HG03060 (cell line): ENCODE results near the gene GNPTG.

ENCODE experiments used
- ATAC-seq: cut with Tn5 transposase; IDR thresholded peaks from one replicate; pipeline ENCODE4 v1.9.1; 2021; ENCODE audit warnings: low read depth, moderate number of reproducible peaks; ENCODE audit not compliant: unreplicated experiment

GNPTG gene

DNA sequence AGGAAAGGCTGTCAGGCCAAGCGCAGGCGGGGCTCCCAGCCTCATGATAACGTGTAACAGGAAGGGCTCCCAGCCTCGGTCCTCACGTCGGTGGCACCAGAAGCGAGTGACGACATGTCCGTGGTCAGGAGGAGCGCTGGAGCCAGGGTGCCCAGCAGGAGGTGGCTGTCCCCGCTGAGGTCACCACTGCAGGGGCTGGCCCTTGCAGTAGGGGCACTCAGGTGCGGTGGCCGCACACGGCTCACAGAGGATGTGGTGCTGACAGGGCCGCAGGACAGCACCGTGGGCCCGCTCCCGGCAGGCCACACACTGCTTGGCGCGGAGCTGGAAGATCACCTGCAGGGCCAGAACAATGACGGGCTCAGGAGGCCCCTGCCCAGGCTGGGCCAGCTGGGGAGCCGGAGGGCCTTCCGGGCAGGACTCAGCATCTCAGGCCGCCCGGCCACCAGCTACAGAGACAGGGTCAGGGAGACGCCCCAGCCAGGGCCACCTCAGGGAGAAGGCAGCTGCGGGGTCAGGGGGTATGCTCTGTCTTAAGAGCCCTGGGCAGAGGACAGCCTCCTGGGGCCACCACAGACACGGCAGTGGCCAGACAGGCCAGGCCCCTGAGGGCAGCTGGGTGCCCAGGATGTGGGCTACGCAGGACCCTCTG, 14.5 kb downstream of the GNPTG start:
- ATAC-seq, result no peak

GRCh38 chr16:1366712-1367299, 15.1 kb downstream of the GNPTG start:
- no peak for ATAC-seq

- no peak for ATAC-seq
These were observed 15.9 kb downstream of the GNPTG start for GRCh38 chr16:1367486-1368174.

- ATAC-seq, result no peak
These were observed 19.6 kb downstream of the GNPTG start for GRCh38 chr16:1371054-1371978.

GRCh38 chr16:1372292-1372950, 20.7 kb downstream of the GNPTG start:
- no peak for ATAC-seq

DNA sequence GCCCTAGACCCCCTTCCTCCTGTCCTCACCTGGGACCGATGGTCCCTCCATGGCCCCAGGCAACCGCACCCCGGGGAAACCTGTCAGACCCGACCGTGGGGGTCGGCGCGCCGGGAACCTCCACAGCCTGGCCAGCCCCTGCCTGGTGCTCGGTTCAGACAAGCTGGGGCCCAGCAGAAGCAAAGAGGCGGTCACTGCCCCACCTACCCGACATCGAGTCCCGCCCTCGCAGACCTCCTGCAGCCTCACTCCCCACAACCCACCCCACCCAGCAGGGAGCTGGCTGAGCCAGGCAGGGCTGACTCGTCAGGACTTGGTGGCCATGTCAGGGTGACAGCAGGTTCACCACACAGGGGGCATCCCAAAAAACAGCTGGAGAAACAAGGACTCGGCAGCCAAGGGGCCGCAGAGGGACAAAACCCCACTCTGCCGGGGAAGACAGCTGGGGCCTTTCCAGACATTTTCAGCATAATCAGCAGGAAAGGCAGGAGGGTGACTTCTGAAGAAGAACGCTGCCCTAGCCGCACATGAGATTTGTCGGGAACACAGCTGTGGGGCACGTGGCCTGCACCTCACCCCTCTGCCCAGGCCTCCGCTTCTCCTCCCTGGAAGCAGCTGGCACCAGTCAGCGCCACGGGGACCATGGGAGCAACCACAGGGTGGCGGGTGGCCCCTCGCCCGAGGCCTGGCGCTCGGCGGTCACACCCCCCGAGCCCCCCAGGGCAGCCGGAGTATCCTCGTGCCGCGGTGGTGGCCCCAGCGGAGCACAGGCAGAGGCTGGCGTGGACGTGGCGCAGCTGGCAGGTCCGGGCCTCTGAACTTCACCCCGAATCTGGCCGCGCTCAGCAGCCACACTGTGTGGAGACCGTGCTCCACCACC, 22.9 kb downstream of the GNPTG start:
- no peak for ATAC-seq

GRCh38 chr16:1375298-1375640, 23.5 kb downstream of the GNPTG start:
- ATAC-seq, result no peak

GRCh38 chr16:1375741-1376410, 24.1 kb downstream of the GNPTG start:
- no peak for ATAC-seq

DNA sequence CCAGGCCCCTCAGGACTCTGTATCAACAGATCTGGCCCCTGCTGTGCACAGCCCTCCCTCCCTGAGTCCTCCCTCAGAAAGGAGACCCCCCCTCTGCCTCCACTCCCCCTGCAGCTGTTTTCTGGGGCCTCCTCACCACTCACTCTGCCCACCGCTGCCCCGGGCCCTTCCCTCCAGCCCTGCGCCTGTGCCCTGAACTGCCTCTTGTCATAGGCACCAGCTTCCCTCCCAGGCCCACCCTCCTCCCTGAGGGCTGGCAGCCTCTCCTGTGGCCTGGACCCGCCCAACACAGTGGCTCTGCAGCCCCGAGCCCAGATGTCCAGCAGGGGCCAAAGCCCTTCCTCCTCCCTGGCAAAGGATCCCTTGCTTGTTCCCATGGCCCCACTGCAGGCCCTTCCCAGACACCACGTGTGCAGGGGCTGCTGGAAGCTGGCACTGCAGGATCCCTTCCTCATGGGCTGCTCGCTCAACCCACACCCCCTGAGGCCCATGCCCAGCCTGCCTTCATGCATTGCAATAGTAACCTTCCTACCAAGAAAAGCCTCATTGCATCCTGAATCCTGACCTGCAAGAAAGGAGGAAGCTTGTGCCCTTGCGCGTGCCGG, 25.8 kb downstream of the GNPTG start:
- no peak for ATAC-seq

GRCh38 chr16:1378087-1378803, 26.5 kb downstream of the GNPTG start:
- no peak for ATAC-seq

DNA sequence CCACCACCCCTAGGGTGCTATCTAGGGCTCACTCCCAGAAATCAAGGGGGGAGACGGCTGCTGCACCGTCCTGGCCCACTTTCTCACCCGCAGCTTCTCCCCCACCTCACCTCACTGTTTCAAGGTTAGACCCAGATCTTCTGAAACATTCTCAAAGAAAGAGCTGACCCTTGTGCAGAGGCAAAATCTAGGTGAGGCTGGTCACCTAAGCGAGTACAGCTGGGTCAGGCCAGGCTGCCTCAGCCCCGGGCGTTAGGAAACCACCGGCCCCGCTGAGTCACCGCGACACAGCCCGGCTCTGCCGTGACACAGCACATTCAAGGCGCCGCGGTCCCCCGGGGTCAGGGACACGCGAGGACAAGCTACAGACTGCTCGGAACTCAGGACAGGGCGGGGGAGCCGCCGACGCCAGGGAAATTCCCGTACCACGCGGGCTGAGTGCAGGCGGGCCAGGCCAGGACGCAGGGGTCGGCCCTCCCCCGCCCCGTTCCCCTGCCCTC, 27.1 kb downstream of the GNPTG start:
- no peak for ATAC-seq

DNA sequence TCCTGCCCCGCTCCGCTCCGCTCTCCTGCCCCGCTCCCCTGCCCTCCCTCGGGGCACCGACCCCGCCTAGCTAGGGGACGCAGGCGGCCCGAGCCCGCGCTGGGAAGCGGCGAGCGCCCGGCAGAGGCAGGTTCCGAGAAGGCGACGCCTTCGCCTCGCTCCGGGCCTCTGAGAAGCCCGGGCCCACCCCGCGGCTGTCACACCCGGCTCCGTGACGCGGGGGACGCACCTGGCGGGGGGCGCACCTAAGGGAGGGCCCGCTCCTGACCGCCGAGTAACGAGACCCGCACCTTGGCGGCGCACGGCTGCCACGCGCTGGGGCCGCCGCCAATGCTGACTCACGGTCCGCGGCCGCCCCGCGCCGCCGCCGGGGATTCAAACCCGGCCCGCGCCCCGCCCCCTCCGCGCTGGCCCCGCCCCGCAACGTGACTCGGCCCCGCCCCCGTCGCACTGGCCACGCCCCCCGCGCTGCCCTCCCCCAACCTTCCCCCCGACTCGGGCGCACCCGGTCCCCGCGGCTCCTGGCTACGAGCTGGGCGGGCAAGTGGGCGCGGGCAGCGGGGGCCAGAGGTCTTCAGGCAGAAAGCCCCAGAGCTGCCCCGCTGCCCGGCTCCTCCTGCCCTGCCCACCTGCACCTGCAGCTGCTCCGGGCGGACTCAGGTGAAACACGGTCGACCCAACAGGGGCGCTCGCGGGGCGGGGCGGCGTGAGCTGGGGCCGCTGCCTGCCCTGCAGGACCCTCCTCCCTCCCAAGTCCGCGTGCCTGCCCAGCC, 27.8 kb downstream of the GNPTG start:
- no peak for ATAC-seq

GRCh38 chr16:1380195-1380594, 28.5 kb downstream of the GNPTG start:
- no peak for ATAC-seq

DNA sequence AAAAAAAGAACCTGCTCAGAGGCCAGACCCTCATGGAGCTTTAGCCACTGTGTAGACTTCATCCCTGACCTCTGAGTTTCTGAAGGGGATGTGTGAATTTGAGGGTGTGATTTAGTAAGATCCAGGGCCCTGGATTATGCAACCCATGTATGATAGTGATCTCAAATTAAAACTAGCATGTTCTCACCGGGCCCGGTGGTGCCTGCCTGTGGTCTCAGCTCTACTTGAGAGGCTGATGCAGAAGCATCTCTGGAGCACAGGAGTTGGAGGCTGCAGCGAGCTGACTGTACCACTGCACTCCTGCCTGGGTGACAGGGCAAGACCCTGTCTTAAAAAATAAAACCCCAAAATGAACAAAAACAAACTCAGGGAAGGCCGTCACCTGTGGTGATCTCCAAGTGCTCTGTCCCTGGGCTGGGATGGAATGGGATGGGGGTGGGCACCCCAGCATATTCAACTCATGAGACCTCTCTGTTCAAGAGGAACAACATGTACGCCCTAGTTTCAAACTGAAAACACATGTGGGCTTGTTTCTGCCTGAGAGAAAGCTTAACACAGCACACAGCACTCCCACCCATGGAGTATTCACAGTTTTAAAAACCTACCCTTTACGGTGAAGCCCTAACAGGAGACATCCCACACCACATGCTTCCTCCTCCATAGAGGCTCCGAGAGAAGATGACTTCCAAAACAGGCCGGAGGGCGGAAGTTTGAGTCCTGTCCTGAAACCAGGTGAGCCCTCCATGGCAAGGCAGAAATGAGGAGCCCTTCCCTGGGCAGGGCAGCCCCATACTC, 30.1 kb downstream of the GNPTG start:
- ATAC-seq, result no peak

DNA sequence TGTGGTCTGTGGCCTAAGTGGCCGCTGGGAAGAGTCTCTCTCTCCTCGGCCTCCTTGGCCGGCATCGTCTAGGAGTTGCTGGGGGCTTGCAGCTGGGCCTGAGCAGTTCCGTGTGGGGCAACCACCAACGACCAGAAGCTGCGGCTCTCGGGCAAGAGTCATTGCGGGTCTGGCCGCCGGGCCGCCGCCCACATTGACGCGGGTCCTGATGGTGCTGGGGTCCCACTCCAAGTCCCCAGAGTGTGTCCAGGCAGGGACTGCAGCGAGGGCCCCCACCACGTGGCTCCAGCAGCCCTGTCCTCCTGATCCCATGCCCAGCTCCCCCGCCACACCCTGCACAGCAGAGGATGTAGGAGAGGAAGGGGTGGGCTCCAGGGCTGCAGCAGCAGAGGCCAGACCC, 31.8 kb downstream of the GNPTG start:
- no peak for ATAC-seq

- ATAC-seq, result no peak
These were observed 33.5 kb downstream of the GNPTG start for GRCh38 chr16:1385232-1385631.
